Middle frontal gyrus (tissue), 1 donor: ENCODE results near the gene CDCP1.

Experiments used
- DNase-seq: peaks from one replicate; pipeline ENCODE4 v3.0.0-alpha.2; 2015; ENCODE audit warnings: low spot score; ENCODE audit errors: extremely low spot score

The CDCP1 gene

DNA sequence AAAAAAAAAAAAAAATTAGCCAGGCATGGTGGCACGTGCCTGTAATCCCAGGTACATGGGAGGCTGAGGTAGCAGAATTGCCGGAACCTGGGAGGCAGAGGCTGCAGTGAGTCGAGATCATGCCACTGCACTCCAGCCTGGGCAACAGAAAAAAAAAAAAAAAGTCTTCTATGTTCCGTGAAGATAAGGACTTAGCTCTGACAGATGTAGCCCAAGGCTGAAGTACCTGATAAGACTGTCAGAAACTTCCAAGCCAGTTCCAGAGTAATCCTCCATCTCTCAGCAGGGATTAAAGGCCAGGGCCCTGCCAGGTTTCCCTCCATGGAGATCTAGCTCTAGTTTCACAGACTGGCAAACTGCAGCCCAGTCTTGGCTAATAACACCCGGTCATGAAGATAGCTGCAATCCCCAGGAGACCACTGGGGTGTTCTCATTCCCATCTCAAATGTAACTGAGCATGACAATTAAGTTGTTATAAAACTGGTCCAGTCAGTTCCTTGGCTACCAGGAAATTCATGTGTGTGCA is 8.5 kb downstream of the CDCP1 start:
- no peak for DNase-seq

DNA sequence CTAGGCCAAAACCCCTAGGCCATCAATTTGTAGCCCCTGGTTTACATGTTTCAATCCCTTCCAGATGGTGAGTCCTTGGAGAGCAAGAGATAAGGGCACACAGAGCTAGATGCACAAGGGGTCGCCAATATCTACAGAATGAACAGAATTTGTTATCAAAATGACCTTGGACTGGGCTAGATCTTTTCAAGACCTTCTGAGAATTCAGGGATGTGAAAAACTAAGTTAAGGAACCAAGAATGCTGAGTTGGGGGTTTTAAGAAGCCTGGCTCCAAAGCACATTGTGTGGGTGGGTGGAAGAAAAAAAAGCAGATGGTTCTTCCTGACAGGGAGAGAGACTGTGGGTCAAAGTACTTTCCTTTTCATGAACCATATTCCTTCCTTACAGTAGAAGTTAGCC is 10.2 kb downstream of the CDCP1 start:
- DNase-seq, result no peak

DNA sequence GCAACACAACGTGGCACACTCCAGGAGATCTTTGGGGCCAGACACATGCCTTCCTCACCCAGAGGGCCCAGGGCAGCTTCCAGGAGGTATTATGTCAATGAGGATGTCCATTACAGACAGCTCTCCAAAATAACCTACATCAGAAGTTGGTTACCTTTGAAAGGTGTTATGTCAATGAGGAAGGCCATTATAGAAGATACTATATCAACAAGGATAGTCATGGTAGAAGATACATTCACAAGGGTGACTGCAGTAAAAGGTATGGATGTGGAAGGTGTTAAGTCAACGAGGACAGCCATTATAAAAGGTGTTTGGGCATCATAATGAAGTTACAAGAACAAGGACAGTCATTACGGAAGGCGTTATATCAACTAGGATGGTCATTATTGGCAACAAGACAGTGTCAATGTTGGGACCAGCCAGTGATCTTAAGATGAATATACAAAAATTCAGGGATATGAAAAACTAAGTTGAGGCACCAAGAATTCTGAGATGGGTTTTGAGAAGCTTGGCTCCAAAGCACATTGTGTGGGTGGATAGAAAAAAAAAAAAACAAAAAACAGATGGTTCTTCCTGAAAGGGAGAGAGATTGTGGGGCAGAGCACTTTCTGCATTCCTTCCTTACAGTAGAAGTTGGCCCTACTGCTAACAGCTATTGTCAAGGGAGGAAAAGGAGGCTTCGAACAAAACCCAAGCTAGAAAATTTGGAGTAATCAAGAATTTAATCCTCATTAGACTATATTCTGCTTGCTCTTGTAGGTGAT is 11.2 kb downstream of the CDCP1 start:
- no peak for DNase-seq

DNA sequence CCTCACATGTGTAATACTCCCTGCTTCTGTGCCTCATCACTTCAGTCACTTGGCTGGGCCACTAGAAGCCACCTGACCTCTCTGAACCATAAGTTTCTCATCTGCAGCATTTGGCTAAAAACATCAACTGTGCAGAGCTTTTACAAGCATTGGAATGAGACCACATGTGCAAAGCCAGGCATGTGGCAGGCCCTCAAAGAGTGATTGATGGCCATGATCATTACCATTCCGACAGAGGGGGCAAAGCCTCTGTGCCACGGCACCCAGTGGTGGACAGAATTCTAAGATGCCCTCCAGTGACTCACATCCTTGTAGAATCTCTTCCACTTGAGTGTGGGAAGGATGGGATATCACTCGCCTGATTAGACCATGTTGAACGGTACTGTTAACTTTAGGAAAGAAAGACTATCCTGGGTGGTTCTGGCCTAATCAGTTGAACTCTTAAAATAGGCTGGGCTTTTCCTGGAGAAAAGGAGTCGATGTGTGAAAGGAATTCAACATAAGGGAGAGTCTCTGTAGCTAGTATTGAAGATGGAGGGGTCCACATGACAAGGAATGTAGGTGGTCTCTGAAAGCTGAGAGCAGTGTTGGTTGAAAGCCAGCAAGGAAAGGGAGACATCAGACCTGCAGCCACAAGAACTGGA is 13.5 kb downstream of the CDCP1 start:
- DNase-seq, result no peak

DNA sequence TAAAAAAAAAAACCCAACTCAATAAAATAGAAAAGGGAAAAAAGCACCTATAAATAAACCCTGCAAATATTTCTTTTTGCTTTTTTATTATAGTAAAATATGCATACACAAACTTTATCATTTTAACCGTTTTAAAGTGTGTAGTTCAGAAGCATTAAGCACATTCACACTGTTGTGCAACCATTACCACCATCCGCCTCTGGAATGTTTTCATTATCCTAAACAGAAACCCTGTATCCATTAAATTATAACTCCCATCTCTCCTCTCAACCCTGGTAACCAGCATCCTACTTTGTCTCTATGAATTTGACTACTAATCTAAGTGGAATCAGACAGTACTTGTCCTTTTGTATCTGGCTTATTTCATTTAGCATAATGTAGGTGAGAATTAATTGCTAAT is 15.0 kb downstream of the CDCP1 start:
- no peak for DNase-seq

DNA sequence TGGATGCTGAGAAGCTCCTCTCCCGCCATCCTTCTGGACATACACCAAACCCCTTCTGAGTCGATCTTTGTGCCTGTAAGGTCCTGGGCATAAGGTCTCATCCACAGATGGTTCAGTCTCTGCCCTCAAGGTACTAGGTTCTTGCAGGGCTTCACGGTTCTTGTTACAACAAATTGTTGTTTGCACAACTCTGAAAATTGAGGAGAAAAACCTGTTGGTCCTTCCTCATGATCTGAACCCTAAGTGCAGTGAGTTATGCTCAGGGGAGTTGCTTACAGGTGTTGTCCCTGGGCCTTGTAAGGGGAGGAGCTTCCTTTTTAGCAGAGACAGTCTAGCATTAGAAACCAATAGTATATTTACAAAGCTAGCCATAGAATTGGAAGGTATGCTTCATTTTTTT is 15.7 kb downstream of the CDCP1 start:
- no peak for DNase-seq

DNA sequence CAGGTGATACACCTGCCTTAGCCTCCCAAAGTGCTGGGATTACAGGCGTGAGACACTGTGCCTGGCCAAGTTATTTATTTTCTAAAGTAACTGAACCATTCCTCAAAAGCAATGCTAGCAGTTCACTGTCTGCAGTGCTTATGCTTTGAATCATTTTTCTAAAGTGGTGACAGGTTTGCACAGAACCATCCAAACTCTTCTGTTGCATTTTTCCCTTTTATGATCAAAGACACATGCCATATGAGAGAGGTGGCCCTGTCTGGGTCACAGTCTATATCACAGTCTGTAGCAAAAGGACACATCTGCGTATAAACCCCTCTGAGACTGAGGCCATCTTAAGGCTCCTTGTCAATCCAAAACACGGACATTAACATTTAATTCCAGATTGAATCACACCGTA is 17.2 kb downstream of the CDCP1 start:
- no peak for DNase-seq

DNA sequence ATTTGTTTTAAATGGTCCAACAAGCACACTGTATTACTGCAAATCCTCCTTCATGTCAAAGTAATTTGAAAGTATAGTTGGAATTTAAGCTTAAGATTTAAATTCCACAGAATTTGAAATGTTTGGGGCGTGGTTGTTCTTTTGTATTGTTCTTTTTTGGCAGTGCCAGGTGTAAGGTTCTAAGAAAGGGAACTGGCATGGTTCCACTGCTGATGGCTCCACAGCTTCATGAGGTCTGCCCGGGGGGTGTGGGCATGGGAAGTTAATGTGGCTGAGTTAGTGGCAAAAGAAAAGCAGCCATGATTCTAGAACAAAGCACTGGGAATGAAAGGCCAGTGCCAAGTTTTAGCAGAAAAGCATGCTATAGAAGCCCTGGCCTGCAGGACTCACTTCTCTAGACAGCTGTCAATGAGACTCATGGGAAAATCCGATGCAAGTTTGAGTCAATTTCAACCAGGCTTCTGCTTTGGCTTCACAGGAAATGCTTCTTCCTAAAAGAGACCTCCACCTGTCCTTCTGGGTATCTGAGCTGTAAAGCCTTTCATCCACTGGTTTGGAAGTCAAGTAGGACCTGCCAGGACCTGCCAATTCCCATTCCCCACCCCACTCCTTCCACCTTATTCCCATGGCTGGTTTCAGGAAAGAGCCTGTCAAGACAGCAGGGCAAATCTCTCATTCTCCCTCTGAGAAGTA is 18.9 kb downstream of the CDCP1 start:
- no peak for DNase-seq

DNA sequence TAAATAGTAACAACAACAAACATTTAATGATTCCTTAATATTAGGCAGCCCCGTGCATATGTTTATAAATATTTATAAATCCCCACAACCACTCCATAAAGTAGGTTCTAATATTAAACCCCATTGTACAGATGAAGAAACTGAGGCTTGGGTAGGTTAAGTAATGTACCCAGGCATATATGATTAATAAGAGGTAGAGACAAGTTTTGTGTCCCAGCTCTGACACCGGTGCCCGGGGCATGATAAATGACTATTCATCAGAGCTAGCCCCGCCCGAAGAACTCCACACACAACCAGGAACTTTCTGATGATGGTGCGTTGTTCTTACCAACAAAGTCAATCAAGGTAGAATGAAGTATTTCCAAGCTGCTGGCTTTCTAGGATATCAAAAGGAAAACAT is 19.4 kb downstream of the CDCP1 start:
- DNase-seq, result no peak

DNA sequence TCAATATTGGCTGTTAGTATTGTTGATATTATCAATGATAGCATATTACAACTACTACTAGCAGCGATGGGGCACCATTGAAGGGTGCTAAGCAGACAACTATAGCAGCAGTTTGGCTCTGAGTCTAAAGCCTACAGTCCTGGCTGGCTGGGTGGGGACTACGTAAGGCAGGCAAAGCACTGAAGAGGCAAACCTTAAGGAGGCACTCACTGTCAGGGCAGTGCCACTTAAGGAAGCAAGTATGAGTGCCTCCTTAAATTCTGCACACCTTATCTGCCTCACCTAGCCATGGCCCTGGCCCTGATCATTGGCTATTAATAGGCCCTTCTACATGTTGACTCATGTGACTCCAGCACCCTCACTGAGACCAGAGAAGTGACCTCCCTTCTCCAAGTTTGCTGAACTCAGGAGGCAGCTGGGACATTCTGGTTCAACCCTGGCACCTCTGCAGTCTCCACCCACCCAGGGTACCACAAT is 20.6 kb downstream of the CDCP1 start:
- DNase-seq, result no peak

DNA sequence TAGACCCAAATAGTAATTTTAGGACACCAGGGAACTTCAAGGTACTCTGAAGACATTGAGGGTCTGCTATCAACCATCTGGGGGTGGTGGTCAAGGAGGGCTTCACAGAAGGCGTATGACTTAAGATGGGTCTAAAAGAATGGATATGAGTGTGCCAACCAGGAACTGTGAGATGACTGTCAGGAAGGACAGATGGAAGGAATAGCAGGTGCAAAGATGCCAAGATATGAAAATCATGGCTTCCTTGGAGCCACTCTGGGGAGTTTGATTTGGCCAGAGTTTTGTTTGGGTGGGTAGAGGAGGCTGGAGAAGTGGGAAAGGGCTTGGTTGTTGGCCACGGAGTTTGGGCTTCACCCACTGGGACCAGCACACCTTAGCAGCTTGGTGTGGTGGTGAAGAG is 21.2 kb downstream of the CDCP1 start:
- no peak for DNase-seq

DNA sequence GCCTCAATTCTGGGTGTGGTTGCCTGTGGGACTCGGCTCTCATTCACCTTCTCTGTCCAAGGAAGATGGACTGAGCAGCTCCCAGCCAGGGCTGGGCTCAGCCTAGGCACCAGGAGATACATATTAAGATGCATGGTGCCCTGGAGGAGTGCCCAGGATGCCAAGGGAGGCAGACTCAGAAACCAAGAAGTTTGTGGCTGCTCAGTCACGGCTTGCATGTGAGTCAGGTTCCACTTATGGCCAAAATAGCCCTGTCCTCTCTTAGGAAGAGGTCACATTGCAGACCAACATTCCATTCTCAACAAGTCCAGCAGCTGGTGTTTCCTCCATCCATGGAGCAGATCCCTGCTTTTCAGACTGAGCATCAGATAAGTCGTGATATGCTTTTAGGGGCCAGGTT is 21.8 kb downstream of the CDCP1 start:
- DNase-seq, result no peak

DNA sequence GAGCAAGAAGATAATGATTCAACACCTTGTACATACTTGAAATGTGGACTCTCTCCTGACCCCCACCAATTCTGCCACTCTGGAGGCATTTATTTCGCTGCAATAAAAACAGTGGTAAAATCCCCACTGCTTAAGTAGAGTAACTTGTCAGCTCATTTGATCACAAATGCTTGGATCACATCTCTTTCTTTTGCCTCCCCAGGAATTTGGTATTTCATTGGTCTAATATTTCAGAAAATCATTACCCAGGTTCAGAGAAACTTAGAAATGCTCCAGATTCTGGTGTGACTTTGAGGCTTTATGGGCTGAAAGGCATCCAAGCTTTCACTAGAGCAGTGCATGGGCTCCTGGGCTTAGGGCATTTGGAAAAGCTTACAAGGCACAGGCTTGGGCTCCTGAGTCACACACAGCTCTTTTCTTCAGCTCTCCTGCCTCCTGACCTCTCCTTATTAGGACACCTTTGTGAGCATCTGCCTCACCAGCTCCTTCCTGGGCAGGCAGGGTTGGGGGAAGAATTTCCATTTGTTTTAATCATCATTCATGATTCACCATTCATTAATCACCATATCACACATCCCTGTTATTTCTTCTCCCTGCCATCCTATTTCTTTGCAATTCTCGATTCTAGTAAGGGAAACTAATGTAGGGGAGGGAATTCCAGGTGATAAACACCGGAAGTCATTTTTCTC is 22.5 kb downstream of the CDCP1 start:
- DNase-seq, result no peak

DNA sequence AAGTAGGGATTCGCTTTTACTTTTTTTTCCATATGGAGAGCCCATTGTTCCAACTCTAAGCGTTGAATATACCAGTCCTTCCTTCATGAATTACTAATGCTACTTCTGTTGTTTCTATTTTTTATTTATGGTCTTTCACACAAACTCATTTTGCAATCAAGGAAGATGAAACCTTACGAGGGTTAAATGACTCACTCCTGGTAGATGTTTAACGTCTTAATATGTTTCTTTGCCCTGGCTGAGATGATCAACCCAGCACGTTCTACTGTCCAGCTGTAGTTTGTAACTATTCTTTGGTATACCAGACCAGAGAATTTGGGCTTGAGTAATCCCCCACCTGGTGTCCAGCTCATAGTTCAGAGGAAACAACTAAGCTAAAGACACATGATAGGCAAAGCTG is 23.1 kb downstream of the CDCP1 start:
- no peak for DNase-seq

DNA sequence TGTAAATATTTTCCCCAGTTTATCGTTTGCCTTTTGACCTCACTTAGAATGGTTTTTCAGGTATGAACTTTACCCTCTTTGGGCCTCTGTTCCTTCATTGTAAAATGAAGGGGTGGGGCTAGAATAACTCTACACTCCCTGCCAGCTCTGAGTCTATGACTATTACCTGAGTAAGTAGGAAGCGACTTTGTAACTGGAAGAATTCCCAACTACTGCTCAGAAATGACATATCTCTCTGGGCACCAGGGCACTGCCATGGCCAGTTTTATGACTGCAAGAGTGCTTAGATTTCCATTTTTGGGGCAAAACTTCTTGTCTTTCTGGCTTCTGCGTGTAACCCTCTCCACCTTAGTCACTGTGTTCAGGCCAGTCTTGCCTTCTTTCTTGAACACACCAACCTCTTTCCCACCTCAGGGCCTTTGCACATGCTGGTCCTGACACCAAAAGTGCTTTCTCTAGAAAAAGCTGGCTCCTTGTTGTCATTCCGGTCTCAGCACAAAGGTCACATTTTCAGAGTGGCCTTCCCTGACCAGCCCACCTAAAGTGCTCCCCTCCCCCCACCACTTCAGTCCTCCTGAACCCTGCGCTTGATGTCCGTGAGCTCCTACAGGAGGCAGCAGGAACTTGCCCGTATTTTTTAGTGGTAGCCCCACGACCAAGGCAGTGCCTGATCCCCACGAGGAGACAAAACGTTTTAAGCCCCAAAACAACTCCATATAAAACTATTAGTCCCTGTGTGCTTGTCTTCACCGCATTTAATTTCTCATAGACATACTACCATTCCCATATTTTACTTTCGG is 25.6 kb downstream of the CDCP1 start:
- no peak for DNase-seq

DNA sequence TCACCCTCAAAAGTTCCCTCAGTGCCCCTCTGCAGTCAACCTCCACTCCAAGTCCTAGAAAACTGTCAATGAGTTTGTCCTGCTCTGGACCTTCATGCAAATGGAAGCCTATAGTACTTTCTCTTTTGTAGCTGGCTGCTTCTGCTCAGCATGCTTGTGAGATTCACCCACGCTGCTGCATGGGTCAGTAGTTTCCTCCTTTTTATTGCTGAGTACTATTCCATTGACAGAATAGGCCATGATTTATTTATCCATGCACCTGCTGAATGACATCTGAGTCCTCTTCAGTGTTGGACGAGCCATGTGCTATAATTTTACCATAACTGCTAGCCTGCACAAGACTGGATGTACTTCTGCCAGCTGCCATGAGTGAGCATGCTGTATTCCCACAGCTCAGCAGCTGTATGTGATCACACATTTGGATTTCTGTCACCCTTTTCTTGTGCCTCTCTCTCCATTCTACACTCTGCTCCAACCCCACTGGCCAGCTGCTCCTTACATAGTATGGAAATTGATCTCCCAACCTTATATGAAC is 26.3 kb downstream of the CDCP1 start:
- DNase-seq, result no peak

DNA sequence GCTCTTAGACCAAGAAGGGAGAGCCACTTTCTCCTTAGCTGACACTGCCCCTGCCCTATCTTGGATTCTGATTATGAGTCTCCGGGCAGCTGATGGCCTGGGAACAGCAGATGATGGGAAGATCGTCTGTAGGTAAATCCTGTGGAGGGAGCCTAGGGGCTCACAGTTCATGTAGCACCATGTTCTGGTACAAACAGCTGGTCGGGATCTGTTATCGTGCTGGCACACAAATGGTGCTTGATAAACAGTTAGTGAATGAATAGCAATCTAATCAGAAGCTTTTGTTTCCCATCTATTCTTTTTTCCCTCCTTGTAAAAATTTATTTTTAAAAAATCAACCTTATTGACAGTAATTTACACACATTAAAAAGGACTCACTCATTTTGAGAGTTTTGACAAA is 26.8 kb downstream of the CDCP1 start:
- DNase-seq, result no peak

DNA sequence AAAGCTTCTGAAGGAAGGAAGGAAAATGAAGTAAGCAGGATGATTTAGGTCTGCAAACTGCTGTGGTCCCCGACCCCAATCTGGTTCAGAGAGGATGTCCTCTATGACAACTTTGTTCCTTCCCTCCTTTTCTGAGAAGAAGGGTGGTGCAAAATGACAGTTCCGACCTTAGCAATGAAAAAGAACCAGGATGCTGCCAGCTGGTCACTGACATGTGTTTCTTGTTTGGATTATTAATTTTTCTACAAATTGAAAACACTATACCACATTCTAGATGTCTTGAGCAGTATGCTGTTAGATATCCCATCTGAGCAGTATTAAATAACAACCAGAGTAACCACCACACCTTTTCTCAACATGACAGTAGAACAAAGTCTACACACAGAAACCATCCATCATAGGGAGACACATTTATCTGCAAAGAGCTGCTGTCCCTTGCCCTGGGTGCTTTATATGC is 27.5 kb downstream of the CDCP1 start:
- DNase-seq, result no peak

DNA sequence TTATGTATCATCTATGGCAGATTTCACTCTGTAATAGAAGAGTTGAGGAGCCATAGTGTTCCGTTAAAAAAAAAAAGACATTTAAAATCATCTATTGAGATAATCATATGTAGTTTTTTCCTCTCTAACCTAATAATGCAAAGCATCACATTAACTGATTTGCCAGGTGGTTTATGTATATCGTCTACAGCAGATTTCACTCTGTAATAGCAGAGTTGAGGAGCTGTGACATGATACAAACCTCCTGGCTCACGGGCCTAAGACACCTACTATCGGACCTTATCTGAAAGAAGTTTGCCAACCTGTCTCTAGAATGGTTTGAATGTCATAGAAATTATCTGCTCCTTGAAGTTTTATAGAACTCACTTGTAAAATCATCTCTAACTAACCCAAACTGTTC is 29.8 kb downstream of the CDCP1 start:
- no peak for DNase-seq

DNA sequence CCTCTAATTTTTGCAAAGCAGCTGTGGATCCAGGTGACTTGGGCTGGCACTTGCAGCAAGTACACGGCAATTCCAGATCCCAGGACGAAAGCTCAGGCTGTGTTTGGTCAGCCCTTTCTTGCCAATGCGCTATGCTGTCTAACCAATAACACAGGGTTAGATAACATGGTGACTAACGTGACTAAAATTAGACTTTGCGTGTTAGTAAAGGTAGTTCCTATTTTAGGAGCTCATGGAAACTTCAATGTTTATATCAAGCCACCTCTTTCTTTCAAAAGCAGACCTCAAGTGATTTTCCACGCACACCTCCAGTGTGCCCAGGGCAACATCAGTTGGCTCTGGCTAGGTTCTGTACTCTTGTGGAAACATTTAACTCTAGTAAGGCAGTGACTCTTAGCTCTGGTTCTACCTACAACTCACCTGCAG is 32.5 kb downstream of the CDCP1 start:
- no peak for DNase-seq
